Uterus (tissue), 2 donors: ENCODE results near the gene COG6.
A peak's percentile ranks its signal among the peaks of the same experiment; 100 is the strongest.

ENCODE experiments used
- CTCF ChIP-seq, 4 experiments: fragments of 200-600 bp in 2 of 4; fragments of 450-650 bp in 2 of 4; sonication (generic) in 2 of 4; IDR thresholded peaks; one replicate each; pipeline ENCODE4 v1.5.1; 2016 to 2019; ENCODE audit warnings: antibody characterized with exemption in 4 of 4, mild to moderate bottlenecking in 2 of 4, moderate library complexity in 1 of 4
- POLR2A ChIP-seq, 2 donors: fragments of 450-650 bp; IDR thresholded peaks; one replicate each; pipeline ENCODE4 v1.6.1; 2016; ENCODE audit warnings: antibody characterized with exemption in 2 of 2, mild to moderate bottlenecking in 1 of 2, moderate library complexity in 1 of 2

GRCh38 chr13:39765801-39766463, 110.5 kb downstream of the COG6 start:
- peak in 1 of 4 experiments; percentile 11 for TF ChIP-seq CTCF (IDR thresholded peaks at IDR 0.05)
- TF ChIP-seq POLR2A (IDR thresholded peaks at IDR 0.05) = no peak
